ENCODE data around the gene ZBTB8OS. TPM values are rescaled to one million over a fixed set of nuclear protein-coding genes. Genes with fewer than 3 reads are reported as not detected.

Gene ZBTB8OS
- total RNA-seq, 2 experiments from 2014 or later = 23.9 to 24.1 TPM

DNA sequence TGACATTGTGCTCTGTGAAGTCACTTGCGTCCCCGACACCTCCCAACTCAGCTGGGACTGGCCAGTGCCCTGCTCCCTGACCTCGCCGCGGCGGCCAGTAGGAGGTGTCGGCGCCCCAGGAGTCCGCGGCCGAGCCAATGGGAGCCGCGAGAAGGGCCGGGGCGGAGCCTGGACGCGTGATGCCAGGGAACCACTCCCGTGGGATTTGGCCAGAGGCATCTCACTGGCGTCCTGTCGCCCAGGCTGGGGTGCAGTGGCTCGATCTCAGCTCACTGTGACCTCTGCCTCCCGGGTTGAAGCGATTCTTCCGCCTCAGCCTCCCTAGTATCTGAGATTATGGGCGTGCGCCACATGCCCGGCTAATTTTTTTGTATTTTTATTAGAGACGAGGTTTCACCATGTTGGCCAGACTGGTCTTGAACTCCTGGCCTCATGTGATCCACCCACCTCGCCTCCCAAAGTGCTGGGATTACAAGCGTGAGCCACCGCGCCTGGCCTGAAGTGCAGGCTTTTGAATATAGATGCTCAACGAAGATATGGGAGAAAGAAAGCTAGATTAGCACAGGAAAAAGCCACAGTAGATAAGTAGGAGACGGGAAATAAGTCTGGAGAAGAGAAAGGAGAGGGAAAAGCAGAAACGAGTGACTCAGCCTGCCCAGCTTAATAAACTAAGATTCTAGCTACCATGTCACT is 38.0 kb downstream of the ZBTB8OS start:
- ChIA-PET CTCF (interaction anchor here (0.8 kb wide), 1 partner anchor 27 kb away, joined by 3 read pairs; no protein-coding TSS in a partner anchor), POLR2A (no interaction called here)
- Mint-ChIP-seq H3K27ac (no peak overlapping the region), H3K4me1 (ENCODE audit: low read depth) (peaks cover 6% of the 10 kb centered on the region), H3K9me3 (no peaks in the 10 kb centered on the region), H3K27me3 (no peaks in the 10 kb centered on the region), H3K4me3 (peak overlapping the region; percentile 9), H3K36me3 (ENCODE audit: low read depth) (no peaks in the 10 kb centered on the region)
- peaks cover 3 to 5% of the 10 kb centered on the region in 2 experiments for H3K27me3 ChIP-seq (ENCODE audit: control insufficient read depth in 1 of 2, insufficient read depth in 2 of 2, low read length in 2 of 2)
- peaks cover 15% of the 10 kb centered on the region for H3K4me1 ChIP-seq (ENCODE audit: insufficient read depth, low read length)
- intact Hi-C loops (cut with DNase I, micrococcal nuclease) = no loop called here
- TF ChIP-seq, protein P1, sequence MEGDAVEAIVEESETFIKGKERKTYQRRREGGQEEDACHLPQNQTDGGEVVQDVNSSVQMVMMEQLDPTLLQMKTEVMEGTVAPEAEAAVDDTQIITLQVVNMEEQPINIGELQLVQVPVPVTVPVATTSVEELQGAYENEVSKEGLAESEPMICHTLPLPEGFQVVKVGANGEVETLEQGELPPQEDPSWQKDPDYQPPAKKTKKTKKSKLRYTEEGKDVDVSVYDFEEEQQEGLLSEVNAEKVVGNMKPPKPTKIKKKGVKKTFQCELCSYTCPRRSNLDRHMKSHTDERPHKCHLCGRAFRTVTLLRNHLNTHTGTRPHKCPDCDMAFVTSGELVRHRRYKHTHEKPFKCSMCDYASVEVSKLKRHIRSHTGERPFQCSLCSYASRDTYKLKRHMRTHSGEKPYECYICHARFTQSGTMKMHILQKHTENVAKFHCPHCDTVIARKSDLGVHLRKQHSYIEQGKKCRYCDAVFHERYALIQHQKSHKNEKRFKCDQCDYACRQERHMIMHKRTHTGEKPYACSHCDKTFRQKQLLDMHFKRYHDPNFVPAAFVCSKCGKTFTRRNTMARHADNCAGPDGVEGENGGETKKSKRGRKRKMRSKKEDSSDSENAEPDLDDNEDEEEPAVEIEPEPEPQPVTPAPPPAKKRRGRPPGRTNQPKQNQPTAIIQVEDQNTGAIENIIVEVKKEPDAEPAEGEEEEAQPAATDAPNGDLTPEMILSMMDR (IDR thresholded peaks at IDR 0.05) = no peak
- no peaks in the 10 kb centered on the region for H3K36me3 ChIP-seq (ENCODE audit: insufficient read depth, low read length)
- H3K9me3 ChIP-seq (ENCODE audit: control insufficient read depth in 1 of 2, insufficient read depth in 1 of 2, low read length in 2 of 2) = no peaks in the 10 kb centered on the region
- peak; percentile 72 for ATAC-seq (ENCODE audit: poor library complexity)
- DNase-seq = peak in 12 of 14 experiments; percentile 2 to 70 (median 24)
- H3K4me3 ChIP-seq (ENCODE audit: low read length) = peak overlapping the region; percentile 51
- H3K27ac ChIP-seq (ENCODE audit: low read depth in 1 of 2, low read length in 2 of 2) = no peak overlapping the region

DNA sequence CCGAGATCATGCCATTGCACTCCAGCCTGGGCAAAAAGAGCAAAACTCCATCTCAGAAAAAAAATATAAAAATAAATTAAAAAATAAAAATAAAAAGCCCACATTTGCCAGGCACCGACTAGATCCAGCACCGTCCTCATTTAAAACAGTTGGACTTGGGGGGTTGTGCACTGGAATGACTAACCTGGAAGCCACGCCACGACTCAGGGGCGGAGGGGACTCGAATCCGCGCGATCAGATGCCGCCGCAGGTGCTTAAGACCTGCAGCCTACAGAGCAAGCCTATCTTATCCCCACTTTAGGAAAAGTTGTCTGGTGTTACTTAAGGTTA is 38.5 kb downstream of the ZBTB8OS start:
- no peaks in the 10 kb centered on the region for H3K27me3 Mint-ChIP-seq
- TF ChIP-seq, protein P1 (IDR thresholded peaks at IDR 0.05) = no peak
- DNase-seq (no peak), ATAC-seq (ENCODE audit: poor library complexity) (no peak)
- H3K27ac Mint-ChIP-seq = no peak overlapping the region
- H3K36me3 Mint-ChIP-seq (ENCODE audit: low read depth) = no peaks in the 10 kb centered on the region
- ChIA-PET POLR2A (no interaction called here), CTCF (no interaction called here)
- Histone ChIP-seq H3K27ac (ENCODE audit: low read depth in 1 of 2, low read length in 2 of 2) (no peak overlapping the region), H3K9me3 (ENCODE audit: control insufficient read depth in 1 of 2, insufficient read depth in 1 of 2, low read length in 2 of 2) (no peaks in the 10 kb centered on the region), H3K4me3 (ENCODE audit: low read length) (peak overlapping the region; percentile 51), H3K4me1 (ENCODE audit: insufficient read depth, low read length) (peaks cover 15% of the 10 kb centered on the region), H3K27me3 (ENCODE audit: control insufficient read depth in 1 of 2, insufficient read depth in 2 of 2, low read length in 2 of 2) (peaks cover 3 to 5% of the 10 kb centered on the region in 2 experiments), H3K36me3 (ENCODE audit: insufficient read depth, low read length) (no peaks in the 10 kb centered on the region)
- no peaks in the 10 kb centered on the region for H3K9me3 Mint-ChIP-seq
- peaks cover 6% of the 10 kb centered on the region for H3K4me1 Mint-ChIP-seq (ENCODE audit: low read depth)
- intact Hi-C loops (cut with DNase I, micrococcal nuclease) = no loop called here
- H3K4me3 Mint-ChIP-seq = peak overlapping the region; percentile 9

DNA sequence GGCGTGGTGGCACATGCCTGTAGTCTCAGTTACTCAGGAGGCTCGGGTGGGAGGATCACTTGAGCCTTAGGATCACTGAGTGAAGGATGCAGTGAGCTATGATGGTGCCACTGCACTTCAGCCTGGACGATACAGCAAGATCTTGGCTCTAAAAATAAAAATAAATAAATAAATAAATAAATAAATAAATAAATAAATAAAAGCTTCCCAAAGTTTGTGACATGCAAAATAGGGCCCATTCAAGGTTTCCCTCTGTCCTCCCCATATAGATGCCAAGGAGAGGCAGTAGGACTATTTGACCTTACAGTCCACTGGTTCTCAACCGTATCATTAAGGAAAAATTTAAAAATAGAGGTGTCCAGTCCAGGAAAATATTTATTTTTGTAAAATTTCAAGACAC is 41.2 kb downstream of the ZBTB8OS start:
- Mint-ChIP-seq H3K4me3 (no peak overlapping the region), H3K36me3 (ENCODE audit: low read depth) (no peaks in the 10 kb centered on the region), H3K9me3 (no peaks in the 10 kb centered on the region), H3K27ac (no peak overlapping the region), H3K4me1 (ENCODE audit: low read depth) (peaks cover 6% of the 10 kb centered on the region), H3K27me3 (no peaks in the 10 kb centered on the region)
- Histone ChIP-seq H3K27ac (ENCODE audit: low read depth in 1 of 2, low read length in 2 of 2) (no peak overlapping the region), H3K4me3 (ENCODE audit: low read length) (no peak overlapping the region), H3K4me1 (ENCODE audit: insufficient read depth, low read length) (peaks cover 15% of the 10 kb centered on the region), H3K9me3 (ENCODE audit: control insufficient read depth in 1 of 2, insufficient read depth in 1 of 2, low read length in 2 of 2) (no peaks in the 10 kb centered on the region), H3K27me3 (ENCODE audit: control insufficient read depth in 1 of 2, insufficient read depth in 2 of 2, low read length in 2 of 2) (peaks cover 3 to 5% of the 10 kb centered on the region in 2 experiments), H3K36me3 (ENCODE audit: insufficient read depth, low read length) (no peaks in the 10 kb centered on the region)
- DNase-seq (no peak), ATAC-seq (ENCODE audit: poor library complexity) (no peak)
- ChIA-PET CTCF (no interaction called here), POLR2A (interaction anchor here (0.7 kb wide), 1 partner anchor 44 kb away, joined by 6 read pairs; no protein-coding TSS in a partner anchor)
- intact Hi-C loops (cut with DNase I, micrococcal nuclease) = no loop called here
- TF ChIP-seq, protein P1 (IDR thresholded peaks at IDR 0.05) = no peak

All from CD4-positive, alpha-beta T cell (primary cell).